ACC112 (cell line): ENCODE results near the gene GPATCH8.
A peak's percentile ranks its signal among the peaks of the same experiment; 100 is the strongest.
"Not testable (repeated sequence)": the region's sequence is repeated elsewhere in the genome, so short reads cannot be mapped to it uniquely, and the experiment has no call there.

Experiments used
- H2AFZ ChIP-seq: fragments of 200-600 bp; sonication (generic); one replicate; pipeline ENCODE4 v1.6.0; 2017; ENCODE audit warnings: antibody characterized with exemption, low read length; ENCODE audit not compliant: unreplicated experiment
- H3K27ac ChIP-seq: fragments of 200-600 bp; sonication (generic); 2 replicates; pipeline ENCODE4 v1.5.1; 2014; ENCODE audit warnings: low read depth, mild to moderate bottlenecking, antibody characterized with exemption, low read length, moderate library complexity
- H3K27me3 ChIP-seq: fragments of 200-600 bp; sonication (generic); 2 replicates; pipeline ENCODE4 v1.6.1; 2014; ENCODE audit warnings: mild to moderate bottlenecking, antibody characterized with exemption, low read length, moderate library complexity, mixed read lengths; ENCODE audit not compliant: insufficient read depth
- H3K36me3 ChIP-seq: fragments of 200-600 bp; sonication (generic); 2 replicates; pipeline ENCODE4 v1.6.1; 2016; ENCODE audit warnings: mild to moderate bottlenecking, antibody characterized with exemption, low read length, moderate library complexity, mixed read lengths; ENCODE audit not compliant: insufficient read depth
- H3K4me1 ChIP-seq: fragments of 200-600 bp; sonication (generic); one replicate; pipeline ENCODE4 v1.6.1; 2016; ENCODE audit warnings: low read length, mixed read lengths; ENCODE audit not compliant: insufficient read depth, unreplicated experiment, control insufficient read depth
- H3K4me3 ChIP-seq: fragments of 200-600 bp; sonication (generic); 2 replicates; pipeline ENCODE4 v1.5.1; 2014; ENCODE audit warnings: mild to moderate bottlenecking, low read depth, low read length
- H3K79me2 ChIP-seq: fragments of 200-600 bp; sonication (generic); one replicate; pipeline ENCODE4 v1.6.0; 2016; ENCODE audit warnings: low read length; ENCODE audit not compliant: control insufficient read depth, unreplicated experiment, insufficient read depth

Gene GPATCH8

GRCh38 chr17:44396946-44397345, 106.3 kb downstream of the GPATCH8 start:
- Histone ChIP-seq H3K27ac (no peak overlapping the region), H3K4me3 (no peak overlapping the region), H3K79me2 (no peaks in the 10 kb centered on the region), H3K4me1 (no peaks in the 10 kb centered on the region), H2AFZ (no peak overlapping the region), H3K27me3 (no peaks in the 10 kb centered on the region), H3K36me3 (0 out of 2 replicates have a peak, but pooled peaks cover 13% of the 10 kb centered on the region)

- H3K27me3 ChIP-seq, result no peaks in the 10 kb centered on the region
- H2AFZ ChIP-seq, result no peak overlapping the region
- H3K4me3 ChIP-seq, result no peak overlapping the region
- H3K4me1 ChIP-seq, result no peaks in the 10 kb centered on the region
- 0 out of 2 replicates have a peak, but pooled peaks cover 5% of the 10 kb centered on the region for H3K36me3 ChIP-seq
- no peak overlapping the region for H3K27ac ChIP-seq
- H3K79me2 ChIP-seq, result no peaks in the 10 kb centered on the region
These were observed 108.4 kb downstream of the GPATCH8 start for GRCh38 chr17:44394833-44395232.

GRCh38 chr17:44394112-44394511, 109.1 kb downstream of the GPATCH8 start:
- H3K4me3 ChIP-seq, H3K27ac ChIP-seq, H2AFZ ChIP-seq, H3K27me3 ChIP-seq, H3K79me2 ChIP-seq, H3K4me1 ChIP-seq, H3K36me3 ChIP-seq: not testable (repeated sequence)

GRCh38 chr17:44390250-44390870, 112.8 kb downstream of the GPATCH8 start:
- Histone ChIP-seq H3K79me2 (no peaks in the 10 kb centered on the region), H2AFZ (no peak overlapping the region), H3K27me3 (peaks cover 15% of the 10 kb centered on the region), H3K27ac (no peak overlapping the region), H3K4me3 (no peak overlapping the region), H3K36me3 (no peaks in the 10 kb centered on the region), H3K4me1 (no peaks in the 10 kb centered on the region)

GRCh38 chr17:44389723-44390202, 113.4 kb downstream of the GPATCH8 start:
- Histone ChIP-seq H2AFZ (no peak overlapping the region), H3K27ac (no peak overlapping the region), H3K79me2 (no peaks in the 10 kb centered on the region), H3K4me1 (no peaks in the 10 kb centered on the region), H3K27me3 (peaks cover 16% of the 10 kb centered on the region), H3K36me3 (no peaks in the 10 kb centered on the region), H3K4me3 (no peak overlapping the region)

GRCh38 chr17:44389281-44389680, 113.9 kb downstream of the GPATCH8 start, which contains the start of gene ITGA2B:
Gene ITGA2B, minus strand, starts transcription at chr17:44389649. Its CDS starts 176 bp downstream, at chr17:44389473.
- no peaks in the 10 kb centered on the region for H3K36me3 ChIP-seq
- no peak within 1 kb of the TSS for H2AFZ ChIP-seq
- H3K4me1 ChIP-seq, result no peaks in the 10 kb centered on the region
- H3K4me3 ChIP-seq, result no peak within 1 kb of the TSS
- H3K27ac ChIP-seq, result no peak within 1 kb of the TSS
- no peaks in the 10 kb centered on the region for H3K79me2 ChIP-seq
- peaks cover 20% of the 10 kb centered on the region for H3K27me3 ChIP-seq

GRCh38 chr17:44387804-44388203, 115.4 kb downstream of the GPATCH8 start:
- no peak overlapping the region for H2AFZ ChIP-seq
- H3K27me3 ChIP-seq, result peaks cover 34% of the 10 kb centered on the region
- H3K4me3 ChIP-seq, result no peak overlapping the region
- H3K4me1 ChIP-seq, result no peaks in the 10 kb centered on the region
- H3K27ac ChIP-seq, result no peak overlapping the region
- no peaks in the 10 kb centered on the region for H3K36me3 ChIP-seq
- no peaks in the 10 kb centered on the region for H3K79me2 ChIP-seq

- H3K4me1 ChIP-seq, result no peaks in the 10 kb centered on the region
These were observed 117.1 kb downstream of the GPATCH8 start for GRCh38 chr17:44386182-44386525.

GRCh38 chr17:44385287-44386181, 117.7 kb downstream of the GPATCH8 start:
- Histone ChIP-seq H3K27me3 (peaks cover 38% of the 10 kb centered on the region), H3K36me3 (no peaks in the 10 kb centered on the region), H2AFZ (peak overlapping the region; percentile 77), H3K79me2 (no peaks in the 10 kb centered on the region), H3K4me3 (peak overlapping the region; percentile 74), H3K27ac (no peak overlapping the region), H3K4me1 (no peaks in the 10 kb centered on the region)

More at GRCh38 chr17:44386182-44386525, 117.1 kb downstream of the GPATCH8 start:
- Histone ChIP-seq H3K79me2 (no peaks in the 10 kb centered on the region), H3K36me3 (no peaks in the 10 kb centered on the region), H3K27me3 (peaks cover 38% of the 10 kb centered on the region), H3K4me3 (peak overlapping the region; percentile 74), H2AFZ (no peak overlapping the region), H3K27ac (no peak overlapping the region)

- H3K27me3 ChIP-seq, result peaks cover 38% of the 10 kb centered on the region
- H3K4me1 ChIP-seq, result no peaks in the 10 kb centered on the region
- no peaks in the 10 kb centered on the region for H3K79me2 ChIP-seq
- no peak overlapping the region for H3K27ac ChIP-seq
- peak overlapping the region; percentile 19 for H2AFZ ChIP-seq
- H3K36me3 ChIP-seq, result no peaks in the 10 kb centered on the region
- peak overlapping the region; percentile 74 for H3K4me3 ChIP-seq
These were observed 118.4 kb downstream of the GPATCH8 start for GRCh38 chr17:44384823-44385286.
